Mesenchymal stem cell (in vitro differentiated cells and primary cell): Measurements from ENCODE around the gene VEZT.

Source experiments
- DNase-seq: peaks from one replicate; pipeline ENCODE4 v3.0.0-alpha.2; 2013
- H2AFZ ChIP-seq: one replicate; pipeline ENCODE4 v1.6.1; 2013; ENCODE audit warnings: low read depth, mild to moderate bottlenecking, control low read depth, inconsistent platforms, low read length, moderate library complexity
- H2AK5ac ChIP-seq: 2 replicates; pipeline ENCODE4 v1.6.1; 2013; ENCODE audit warnings: low read length, moderate library complexity, mild to moderate bottlenecking, inconsistent platforms; ENCODE audit not compliant: severe bottlenecking
- H2BK120ac ChIP-seq: one replicate; pipeline ENCODE4 v1.6.1; 2013; ENCODE audit warnings: low read depth, mild to moderate bottlenecking, inconsistent platforms, low read length, moderate library complexity
- H2BK12ac ChIP-seq, 2 experiments: one replicate each; pipeline ENCODE4 v1.6.1; 2013; ENCODE audit warnings: inconsistent platforms in 2 of 2, low read length in 2 of 2, mild to moderate bottlenecking in 2 of 2, moderate library complexity in 2 of 2, control low read depth in 1 of 2
- H2BK15ac ChIP-seq: one replicate; pipeline ENCODE4 v1.6.1; 2013; ENCODE audit warnings: mild to moderate bottlenecking, low read depth, inconsistent platforms; ENCODE audit not compliant: poor library complexity, severe bottlenecking
- H2BK5ac ChIP-seq: 2 replicates; pipeline ENCODE4 v1.6.1; 2013; ENCODE audit warnings: low read depth, mild to moderate bottlenecking, low read length, control low read depth, inconsistent platforms; ENCODE audit not compliant: poor library complexity, severe bottlenecking
- H3K14ac ChIP-seq, 2 experiments: one replicate each; pipeline ENCODE4 v1.6.1; 2013; ENCODE audit warnings: inconsistent platforms in 2 of 2, low read length in 2 of 2, control low read depth in 1 of 2, mild to moderate bottlenecking in 1 of 2, moderate library complexity in 1 of 2
- H3K18ac ChIP-seq, 2 experiments: one replicate each; pipeline ENCODE4 v1.6.1; 2013; ENCODE audit warnings: inconsistent platforms in 2 of 2, low read length in 2 of 2, control low read depth in 1 of 2, low read depth in 1 of 2, mild to moderate bottlenecking in 1 of 2
- H3K23ac ChIP-seq, 2 experiments: one replicate each; pipeline ENCODE4 v1.6.1; 2013; ENCODE audit warnings: inconsistent platforms in 2 of 2, low read length in 2 of 2, mild to moderate bottlenecking in 2 of 2, moderate library complexity in 2 of 2, control low read depth in 1 of 2
- H3K27ac ChIP-seq: 2 replicates; pipeline ENCODE4 v1.5.1; 2013; ENCODE audit warnings: mild to moderate bottlenecking, moderate library complexity, low read length, control low read depth, inconsistent platforms; ENCODE audit not compliant: poor library complexity, severe bottlenecking
- H3K27me3 ChIP-seq, 2 experiments: 2 replicates each; pipeline versions ENCODE4 v1.6.1 to v1.7.0; 2013; ENCODE audit warnings: low read length in 2 of 2, mild to moderate bottlenecking in 2 of 2, moderate library complexity in 2 of 2, control low read depth in 1 of 2, inconsistent platforms in 1 of 2; ENCODE audit not compliant: control insufficient read depth in 1 of 2, insufficient read depth in 1 of 2
- H3K36me3 ChIP-seq, 2 experiments: 2 replicates each; pipeline versions ENCODE4 v1.6.1 to v1.7.0; 2013; ENCODE audit warnings: low read length in 2 of 2, control low read depth in 1 of 2, inconsistent platforms in 1 of 2, low read depth in 1 of 2, mild to moderate bottlenecking in 1 of 2; ENCODE audit not compliant: insufficient read depth in 2 of 2, control insufficient read depth in 1 of 2
- H3K4ac ChIP-seq, 2 experiments: one replicate each; pipeline ENCODE4 v1.6.1; 2013; ENCODE audit warnings: inconsistent platforms in 2 of 2, low read length in 2 of 2, mild to moderate bottlenecking in 2 of 2, moderate library complexity in 2 of 2, control low read depth in 1 of 2, low read depth in 1 of 2
- H3K4me1 ChIP-seq: 2 replicates; pipeline ENCODE4 v1.6.1; 2013; ENCODE audit warnings: low read depth, low read length, control low read depth; ENCODE audit not compliant: control insufficient read depth, insufficient read depth
- H3K4me2 ChIP-seq: 2 replicates; pipeline ENCODE4 v1.6.1; 2013; ENCODE audit warnings: low read length, mild to moderate bottlenecking, inconsistent platforms; ENCODE audit not compliant: poor library complexity, severe bottlenecking
- H3K4me3 ChIP-seq, 2 experiments: 2 replicates each; pipeline versions ENCODE4 v1.5.1 to v1.7.0; 2013; ENCODE audit warnings: low read length in 2 of 2, mild to moderate bottlenecking in 2 of 2, control low read depth in 1 of 2, low read depth in 1 of 2; ENCODE audit not compliant: insufficient read depth in 1 of 2
- H3K79me1 ChIP-seq: replicated peaks from 2 replicates; pipeline ENCODE4 v1.6.1; 2013; ENCODE audit warnings: mild to moderate bottlenecking, control low read depth, low read length, inconsistent platforms; ENCODE audit not compliant: poor library complexity, severe bottlenecking
- H3K9ac ChIP-seq: 2 replicates; pipeline ENCODE4 v1.7.0; 2013; ENCODE audit warnings: mild to moderate bottlenecking, low read length, moderate library complexity
- H3K9me3 ChIP-seq: 2 replicates; pipeline ENCODE4 v1.7.0; 2013; ENCODE audit warnings: mild to moderate bottlenecking, low read length; ENCODE audit not compliant: control insufficient read depth
- H4K8ac ChIP-seq: one replicate; pipeline ENCODE4 v1.6.1; 2013; ENCODE audit warnings: inconsistent platforms, mild to moderate bottlenecking, low read length, moderate library complexity
- H4K91ac ChIP-seq: one replicate; pipeline ENCODE4 v1.6.1; 2013; ENCODE audit warnings: mild to moderate bottlenecking, low read length, inconsistent platforms
- WGBS: methylation state at CpG from one replicate; pipeline ENCODE4 v1.1.7; 2013; ENCODE audit warnings: mixed read lengths; 5-methylcytosine and 5-hydroxymethylcytosine counted together

The VEZT gene

GRCh38 chr12:95216711-95217376, 763 bp upstream of the VEZT start:
- no peak overlapping the region for H3K23ac ChIP-seq
- H2AFZ ChIP-seq, result peak overlapping the region; percentile 78
- peak overlapping the region; percentile 87 for H2BK5ac ChIP-seq
- peak overlapping the region in 1 of 2 experiments; percentile 11 for H3K4ac ChIP-seq
- H3K9ac ChIP-seq, result peak overlapping the region; percentile 91
- no peak overlapping the region for H4K8ac ChIP-seq
- H3K4me2 ChIP-seq, result peak overlapping the region; percentile 18
- no peak overlapping the region for H2BK12ac ChIP-seq
- no peaks in the 10 kb centered on the region for H3K27me3 ChIP-seq
- peak overlapping the region; percentile 72 to 86 for H3K4me3 ChIP-seq
- H3K79me1 ChIP-seq, result no peaks in the 10 kb centered on the region
- H3K18ac ChIP-seq, result peak overlapping the region; percentile 67 to 72
- no peak overlapping the region for H2BK15ac ChIP-seq
- no peaks in the 10 kb centered on the region for H3K9me3 ChIP-seq
- H3K14ac ChIP-seq, result peak overlapping the region in 1 of 2 experiments; percentile 36
- H4K91ac ChIP-seq, result no peak overlapping the region
- H3K36me3 ChIP-seq, result no peaks in the 10 kb centered on the region
- under 1% methylated on average over 45 of the region's 45 CpGs for whole genome bisulfite sequencing
- H3K4me1 ChIP-seq, result peaks cover 8% of the 10 kb centered on the region
- H3K27ac ChIP-seq, result peak overlapping the region; percentile 95
- H2AK5ac ChIP-seq, result no peak overlapping the region
- no peak for DNase-seq
- H2BK120ac ChIP-seq, result no peak overlapping the region

GRCh38 chr12:95218150-95219133, 835 bp downstream of the VEZT start:
- no peaks in the 10 kb centered on the region for H3K9me3 ChIP-seq
- DNase-seq, result peak; percentile 72
- no peaks in the 10 kb centered on the region for H3K79me1 ChIP-seq
- peak overlapping the region; percentile 86 to 90 for H3K4me3 ChIP-seq
- H2BK5ac ChIP-seq, result peak overlapping the region; percentile 1
- H4K91ac ChIP-seq, result no peak overlapping the region
- H3K4me2 ChIP-seq, result peak overlapping the region; percentile 46
- H3K23ac ChIP-seq, result peak overlapping the region in 1 of 2 experiments; percentile 83
- peaks cover 7% of the 10 kb centered on the region for H3K4me1 ChIP-seq
- peak overlapping the region in 1 of 2 experiments; percentile 96 for H3K14ac ChIP-seq
- peak overlapping the region in 1 of 2 experiments; percentile 42 for H2BK12ac ChIP-seq
- peak overlapping the region; percentile 97 for H3K27ac ChIP-seq
- 1% methylated on average over 30 of the region's 35 CpGs for WGBS
- H4K8ac ChIP-seq, result no peak overlapping the region
- H3K18ac ChIP-seq, result peak overlapping the region; percentile 72 to 73
- no peaks in the 10 kb centered on the region for H3K36me3 ChIP-seq
- peak overlapping the region in 1 of 2 experiments; percentile 90 for H3K4ac ChIP-seq
- H2BK15ac ChIP-seq, result no peak overlapping the region
- H3K27me3 ChIP-seq, result no peaks in the 10 kb centered on the region
- peak overlapping the region; percentile 84 for H2AFZ ChIP-seq
- no peak overlapping the region for H2BK120ac ChIP-seq
- no peak overlapping the region for H2AK5ac ChIP-seq
- H3K9ac ChIP-seq, result peak overlapping the region; percentile 94

GRCh38 chr12:95220190-95220589, 2.6 kb downstream of the VEZT start:
- H3K79me1 ChIP-seq, result peaks cover 2% of the 10 kb centered on the region
- H3K9ac ChIP-seq, result no peak overlapping the region
- peak overlapping the region; percentile 45 for H3K4me2 ChIP-seq
- peak overlapping the region in 1 of 2 experiments; percentile 3 for H3K18ac ChIP-seq
- H3K9me3 ChIP-seq, result no peaks in the 10 kb centered on the region
- H3K23ac ChIP-seq, result no peak overlapping the region
- no peak overlapping the region for H3K27ac ChIP-seq
- no peak overlapping the region for H2BK5ac ChIP-seq
- peaks cover 9% of the 10 kb centered on the region for H3K4me1 ChIP-seq
- no peak overlapping the region for H3K4me3 ChIP-seq
- no peak overlapping the region for H4K91ac ChIP-seq
- peaks cover 0 to 5% of the 10 kb centered on the region in 2 experiments for H3K36me3 ChIP-seq
- no peak overlapping the region for H2AFZ ChIP-seq
- no peaks in the 10 kb centered on the region for H3K27me3 ChIP-seq
- no peak overlapping the region for H2BK120ac ChIP-seq
- DNase-seq, result no peak
- H2BK15ac ChIP-seq, result no peak overlapping the region
- no peak overlapping the region for H4K8ac ChIP-seq
- no peak overlapping the region for H2BK12ac ChIP-seq
- no peak overlapping the region for H3K4ac ChIP-seq
- peak overlapping the region in 1 of 2 experiments; percentile 32 for H3K14ac ChIP-seq
- no peak overlapping the region for H2AK5ac ChIP-seq
- WGBS, result 100% methylated on average over 4 of the region's 4 CpGs

GRCh38 chr12:95220726-95221125, 3.1 kb downstream of the VEZT start:
- Histone ChIP-seq H3K23ac (no peak overlapping the region), H3K4me2 (no peak overlapping the region), H2BK15ac (no peak overlapping the region), H3K27me3 (no peaks in the 10 kb centered on the region), H3K18ac (no peak overlapping the region), H3K36me3 (peaks cover under 1 to 7% of the 10 kb centered on the region in 2 experiments), H3K4me1 (peaks cover 9% of the 10 kb centered on the region), H3K27ac (no peak overlapping the region), H2AK5ac (no peak overlapping the region), H3K9ac (no peak overlapping the region), H4K91ac (no peak overlapping the region), H2BK12ac (no peak overlapping the region), H2BK5ac (no peak overlapping the region), H3K79me1 (peaks cover 2% of the 10 kb centered on the region), H4K8ac (no peak overlapping the region), H3K4me3 (no peak overlapping the region), H3K4ac (no peak overlapping the region), H2BK120ac (no peak overlapping the region), H3K9me3 (no peaks in the 10 kb centered on the region), H2AFZ (no peak overlapping the region), H3K14ac (no peak overlapping the region)
- no peak for DNase-seq
